ENCODE data around the gene PCSK5.
"Not testable (repeated sequence)": the region's sequence is repeated elsewhere in the genome, so short reads cannot be mapped to it uniquely, and the experiment has no call there.

Gene PCSK5

DNA sequence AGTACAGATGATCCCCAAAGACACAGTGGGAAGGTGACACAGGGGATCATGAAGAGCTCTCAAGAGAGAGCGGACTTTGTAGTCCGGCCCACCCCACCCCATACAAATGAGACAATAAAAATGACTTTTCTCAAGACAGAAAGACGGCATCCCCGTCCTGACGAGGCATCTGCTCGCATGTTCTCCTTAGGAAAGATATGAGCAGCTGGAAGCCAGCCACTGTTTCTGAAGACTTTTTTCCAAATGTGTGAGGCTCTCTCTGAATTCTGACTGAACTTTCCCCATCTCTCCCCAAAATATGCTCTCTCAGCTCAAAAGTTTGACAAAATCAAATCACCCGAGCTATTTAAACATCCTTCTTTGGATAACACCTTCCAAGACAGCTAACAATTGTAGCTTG is 398.6 kb downstream of the PCSK5 start:
- no peak for DNase-seq

DNA sequence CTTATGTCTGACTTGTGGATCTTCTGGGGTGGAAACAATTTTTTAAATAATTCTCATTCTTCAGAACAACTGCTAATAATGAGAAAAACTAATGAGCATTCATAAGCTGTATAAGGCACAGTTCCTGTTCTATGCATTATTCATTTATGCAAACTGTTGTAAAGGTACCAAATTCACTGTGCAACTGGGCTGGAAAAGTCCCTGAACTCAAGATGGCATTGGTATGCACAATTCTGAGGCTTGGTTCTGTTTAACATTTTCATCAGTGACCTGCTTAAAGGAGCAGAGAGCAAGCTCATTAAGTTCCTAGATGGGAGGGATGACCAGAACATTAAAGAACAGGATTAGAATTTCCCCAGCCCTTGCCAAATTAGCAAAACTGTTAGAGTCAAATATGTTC is 399.2 kb downstream of the PCSK5 start:
- DNase-seq = no peak

DNA sequence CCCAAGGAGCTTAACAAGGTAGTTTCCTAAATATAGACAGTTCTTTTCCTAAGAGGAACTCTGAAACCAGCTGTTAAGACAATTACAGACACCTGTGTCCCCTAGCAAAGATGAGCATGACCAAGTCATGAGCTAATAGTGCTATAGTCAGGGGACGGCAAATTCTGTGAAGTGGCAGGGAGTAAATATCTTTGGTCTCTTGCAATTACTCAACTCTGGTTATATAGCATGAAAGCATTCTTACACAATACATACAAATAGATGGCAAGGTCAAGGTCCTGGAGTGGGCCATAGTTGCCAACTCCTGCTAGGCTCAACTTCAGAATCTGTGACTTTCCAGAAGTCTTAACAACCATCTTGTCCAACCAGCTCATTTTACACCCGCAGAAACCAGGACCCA is 400.1 kb downstream of the PCSK5 start:
- DNase-seq = no peak

DNA sequence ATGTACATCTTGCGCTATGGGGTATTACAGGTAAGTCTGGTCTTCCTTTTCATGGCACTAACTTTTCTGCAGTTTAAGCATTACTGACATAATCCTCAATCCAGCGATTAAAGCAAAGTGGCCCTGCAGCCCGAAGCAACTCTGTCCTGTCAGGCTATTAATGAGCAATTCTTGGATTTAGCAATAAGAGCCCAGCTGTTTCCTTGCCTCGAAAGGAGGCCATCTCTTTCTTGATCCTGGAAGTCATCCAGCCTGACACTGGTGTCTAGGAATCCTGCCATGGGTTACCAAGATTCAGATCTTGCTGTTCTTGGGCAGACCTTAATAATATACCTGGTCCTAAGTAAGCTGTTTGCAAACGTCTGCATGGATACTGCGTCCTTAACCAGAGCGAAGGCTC is 401.8 kb downstream of the PCSK5 start:
- no peak for DNase-seq

DNA sequence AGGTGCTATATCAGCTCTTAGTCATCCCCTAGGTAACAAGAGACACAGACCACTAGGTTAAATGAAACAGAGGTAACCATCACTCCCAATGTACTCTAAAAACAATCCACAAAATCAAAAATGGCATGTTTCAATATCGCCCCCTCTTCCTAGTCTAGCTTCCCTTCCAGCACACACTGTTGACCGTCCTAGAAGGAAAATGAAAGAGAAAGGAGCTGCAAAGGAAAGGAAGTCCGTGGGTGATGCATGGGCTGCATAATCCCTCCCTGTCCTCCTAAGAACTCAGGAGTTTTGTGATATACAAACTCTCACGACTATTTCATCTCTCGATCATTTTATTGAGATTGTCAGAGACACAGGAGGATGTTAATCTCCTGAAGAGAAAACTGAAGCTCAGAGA is 402.2 kb downstream of the PCSK5 start:
- no peak for DNase-seq

DNA sequence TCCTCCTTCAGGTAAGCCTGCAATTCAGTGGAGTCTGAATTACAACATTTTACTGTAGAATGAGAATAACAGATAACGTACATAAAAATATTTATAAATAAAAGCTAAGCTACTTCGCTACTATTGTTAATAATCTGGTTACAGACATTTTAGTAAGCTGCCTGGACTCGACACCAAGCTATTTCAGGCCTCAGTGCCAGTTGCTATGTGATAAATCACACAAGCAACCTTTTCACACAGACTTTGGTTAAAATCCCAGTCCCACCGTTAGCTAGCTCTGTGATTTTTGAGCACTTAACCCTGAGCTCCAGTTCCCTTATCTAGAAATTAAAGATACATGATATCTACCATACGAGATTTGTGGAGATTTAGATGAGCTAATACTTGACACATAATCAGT is 403.8 kb downstream of the PCSK5 start:
- no peak for DNase-seq

DNA sequence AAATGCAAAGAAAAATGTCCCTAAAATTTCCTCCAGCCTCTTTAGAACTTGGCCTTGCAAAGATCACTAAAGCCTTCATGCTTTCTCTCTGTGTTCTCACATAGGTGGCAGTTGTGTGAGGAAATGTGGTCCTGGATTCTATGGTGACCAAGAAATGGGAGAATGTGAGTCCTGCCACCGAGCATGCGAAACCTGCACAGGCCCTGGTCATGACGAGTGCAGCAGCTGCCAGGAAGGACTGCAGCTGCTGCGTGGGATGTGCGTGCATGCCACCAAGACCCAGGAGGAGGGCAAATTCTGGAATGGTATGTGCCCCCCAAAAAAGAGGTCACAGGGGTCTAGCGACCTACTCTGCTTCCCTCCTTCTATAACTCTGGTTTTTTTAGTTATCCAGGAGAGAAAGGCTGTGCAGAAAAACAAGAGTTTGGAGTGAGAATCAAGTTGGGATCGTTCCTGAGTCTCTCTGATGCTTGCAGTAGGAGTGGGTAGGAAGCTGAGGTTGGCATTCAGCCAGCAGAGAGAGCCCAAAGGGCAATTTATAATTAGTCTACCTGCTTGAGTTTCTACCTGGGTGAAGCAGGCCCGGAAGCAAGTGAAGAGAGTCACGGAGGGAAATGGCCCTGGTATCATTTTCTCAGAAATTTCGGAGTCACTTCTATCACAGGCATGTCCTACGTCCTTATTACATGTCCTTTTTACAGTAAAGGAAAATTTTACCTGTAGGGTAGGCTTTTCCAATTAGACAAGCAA is 406.3 kb downstream of the PCSK5 start:
- no peak for DNase-seq

DNA sequence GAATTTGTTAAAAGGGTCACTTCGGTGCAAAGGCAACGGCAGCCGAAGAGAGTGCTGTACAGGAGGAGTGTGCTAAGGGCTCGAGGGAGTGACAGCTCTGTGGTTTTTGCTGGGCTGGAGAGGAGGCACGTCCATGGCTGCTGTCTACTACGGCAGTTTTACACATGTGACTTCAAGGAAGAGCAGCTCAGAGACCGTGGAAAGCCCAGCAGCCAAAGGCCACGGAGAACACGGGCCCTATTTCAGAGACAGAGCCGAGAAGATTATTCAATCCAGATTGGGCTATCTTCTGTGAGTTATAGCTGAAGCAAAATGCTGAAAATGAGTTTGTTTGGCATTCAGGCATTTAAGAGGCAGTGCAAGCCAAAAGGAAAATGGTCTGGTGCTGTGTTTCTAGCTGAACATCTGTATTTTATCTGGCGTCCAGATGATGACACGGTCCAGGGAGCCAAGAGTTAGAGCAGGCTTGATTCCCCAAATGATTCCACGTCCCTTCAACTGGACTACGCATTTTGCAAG is 407.3 kb downstream of the PCSK5 start:
- DNase-seq = no peak

DNA sequence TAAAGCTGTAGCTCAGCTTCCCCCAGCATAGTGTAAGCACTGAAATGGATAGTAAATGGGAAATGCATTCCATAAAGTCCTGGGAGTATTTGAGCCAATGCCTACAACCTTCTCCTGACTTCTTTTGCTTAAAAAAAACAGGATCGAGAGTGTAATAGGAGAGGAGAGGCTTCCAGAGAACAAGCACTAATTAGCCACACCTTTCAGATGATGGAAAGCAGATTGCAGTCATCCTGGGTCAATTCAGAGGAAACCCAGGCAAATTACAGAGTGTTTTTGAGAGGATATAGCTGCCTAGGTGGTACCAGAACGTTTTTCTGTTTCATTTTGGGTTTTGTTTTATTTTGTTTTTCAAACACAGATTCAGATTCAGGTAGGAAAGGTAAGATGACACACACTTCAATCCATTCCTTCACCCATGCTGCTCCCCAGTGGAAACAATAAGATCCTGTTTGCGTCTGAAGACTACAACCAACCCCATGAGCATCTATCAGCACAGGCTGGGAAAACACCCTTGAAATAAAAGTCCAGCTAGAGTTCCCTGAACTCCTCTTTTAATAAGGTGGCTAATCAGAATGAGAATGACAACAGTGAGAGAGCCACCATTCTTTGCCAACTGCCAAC is 408.2 kb downstream of the PCSK5 start:
- no peak for DNase-seq

DNA sequence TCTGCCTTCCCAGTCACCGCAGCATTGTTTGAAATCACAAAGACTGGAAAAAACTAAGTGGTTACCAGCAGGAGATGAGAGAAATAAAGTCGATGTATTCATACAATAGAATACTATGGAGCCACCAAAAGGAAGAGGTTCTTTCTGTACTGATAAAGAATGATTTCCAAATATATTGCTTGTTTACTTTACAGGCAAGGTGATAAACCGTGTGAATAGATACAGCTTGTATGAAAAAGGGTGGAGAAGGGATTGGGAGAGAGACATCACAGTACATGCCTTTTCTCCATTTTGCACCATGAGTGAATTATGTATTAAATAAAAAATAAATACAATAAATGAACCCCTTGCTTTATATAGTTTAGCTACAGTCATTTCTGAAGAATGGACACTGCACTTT is 412.1 kb downstream of the PCSK5 start:
- no peak for DNase-seq

DNA sequence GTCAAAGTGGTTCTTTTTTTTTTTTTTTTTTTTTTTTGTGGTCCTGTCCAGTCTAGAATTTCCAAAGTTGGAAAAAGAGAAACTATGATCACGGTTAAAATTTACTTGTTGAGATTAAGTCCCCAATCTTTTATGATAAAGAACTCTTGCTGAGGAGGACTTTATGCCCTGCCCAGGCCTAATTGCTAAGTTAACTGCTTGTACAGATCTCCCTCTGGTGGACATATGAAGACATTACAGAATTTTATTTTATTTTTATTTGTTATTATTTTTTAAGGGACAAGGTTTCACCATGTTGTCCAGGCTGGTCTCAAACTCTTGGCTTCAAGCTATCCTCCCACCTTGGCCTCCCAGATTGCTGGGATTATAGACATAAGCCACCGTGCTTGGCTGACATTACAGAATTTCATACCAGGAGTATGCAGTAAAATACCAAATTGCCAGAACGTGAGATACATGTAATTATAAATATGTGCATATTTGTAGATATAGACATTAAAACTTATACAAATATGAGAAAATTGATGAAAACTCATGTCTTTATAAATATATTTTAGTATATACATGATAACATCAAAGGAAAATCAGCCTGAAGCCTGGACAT is 412.6 kb downstream of the PCSK5 start:
- DNase-seq = no peak

DNA sequence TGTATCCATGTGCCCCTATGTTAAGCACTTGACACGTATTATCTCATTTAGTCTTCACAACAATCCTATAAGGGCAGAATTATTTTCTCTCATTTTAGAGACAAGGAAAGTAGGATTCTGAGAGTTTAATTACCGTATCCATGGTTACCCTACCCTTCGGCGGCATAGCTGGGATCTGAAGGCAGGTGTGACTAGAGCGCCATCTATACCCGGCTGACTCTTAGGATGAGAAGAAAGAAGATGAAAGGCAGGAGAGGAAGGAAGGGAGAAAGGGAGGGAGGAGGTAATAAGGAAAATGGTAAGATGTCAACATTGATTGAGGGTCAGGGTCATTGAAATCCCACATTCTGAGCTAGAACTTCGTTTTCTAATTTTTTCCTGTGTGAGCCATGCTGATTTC is 416.6 kb downstream of the PCSK5 start:
- not testable (repeated sequence) for DNase-seq

DNA sequence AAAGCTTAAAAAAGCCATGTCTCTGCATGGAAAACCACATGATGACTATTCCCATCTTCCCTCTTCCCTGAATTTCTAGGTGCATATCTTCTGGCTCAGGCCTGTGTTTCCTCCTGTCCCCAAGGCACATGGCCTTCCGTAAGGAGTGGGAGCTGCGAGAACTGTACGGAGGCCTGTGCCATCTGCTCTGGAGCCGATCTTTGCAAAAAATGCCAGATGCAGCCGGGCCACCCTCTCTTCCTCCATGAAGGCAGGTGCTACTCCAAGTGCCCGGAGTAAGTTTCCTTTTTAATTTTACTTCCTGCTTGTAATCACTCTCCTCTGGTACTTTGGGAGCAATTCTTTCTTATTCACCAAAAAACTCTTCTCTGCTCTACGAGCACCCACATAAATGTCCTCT is 420.1 kb downstream of the PCSK5 start:
- no peak for DNase-seq

DNA sequence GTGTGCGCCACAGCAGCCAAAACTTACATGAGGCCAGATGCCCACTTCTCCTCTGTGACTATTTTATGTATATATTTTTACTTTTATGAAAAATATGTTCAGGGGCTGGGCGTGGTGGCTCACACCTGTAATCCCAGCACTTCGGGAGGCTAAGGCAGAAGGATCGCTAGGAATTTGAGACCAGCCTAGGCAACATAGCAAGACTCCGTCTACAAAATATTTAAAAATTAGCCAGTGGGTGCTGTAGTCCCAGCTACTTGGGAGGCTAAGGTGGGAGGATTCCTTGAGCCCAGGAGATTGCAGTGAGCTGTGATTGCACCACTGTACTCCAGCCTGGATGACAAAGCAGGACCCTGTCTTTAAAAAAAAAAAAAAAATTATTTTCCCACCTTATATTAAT is 420.5 kb downstream of the PCSK5 start:
- no peak for DNase-seq

DNA sequence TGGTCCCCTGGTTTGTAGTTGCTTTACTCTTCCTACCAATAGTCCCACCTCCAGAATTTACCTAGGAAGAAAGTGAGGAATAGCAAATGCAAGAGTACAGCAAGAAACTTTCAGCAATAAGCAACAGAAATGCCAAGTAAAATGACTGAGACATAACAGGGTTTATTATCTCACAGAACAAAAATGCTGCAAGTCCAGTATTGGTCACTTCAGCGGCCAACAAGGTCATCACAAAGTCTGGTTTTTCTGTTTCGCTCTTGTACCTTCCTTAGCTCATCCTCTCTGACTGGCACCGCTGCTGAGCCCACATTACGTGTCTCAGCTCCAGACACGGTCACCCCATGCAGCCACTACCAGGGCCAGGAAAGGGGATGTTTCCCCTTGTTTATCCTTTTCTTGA is 421.1 kb downstream of the PCSK5 start:
- no peak for DNase-seq

DNA sequence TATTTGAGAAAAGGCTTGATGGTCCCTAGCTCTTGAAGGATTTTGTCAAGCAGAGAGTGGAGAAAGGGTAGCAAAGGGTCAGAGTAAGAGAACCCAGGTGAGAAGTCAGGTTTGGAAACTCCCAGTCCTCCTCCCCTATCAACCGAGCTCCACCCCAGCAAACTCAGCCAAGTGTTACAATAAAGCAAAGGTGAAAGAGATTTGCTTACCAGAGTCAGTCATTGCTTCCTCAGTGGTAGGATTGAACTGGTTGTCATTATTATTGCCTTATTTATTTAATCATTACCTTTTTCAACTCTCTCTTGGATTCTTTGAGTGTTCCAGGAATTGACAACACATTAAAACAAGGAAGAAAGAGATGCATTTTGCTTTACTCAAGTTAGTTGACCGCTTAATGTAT is 423.3 kb downstream of the PCSK5 start:
- no peak for DNase-seq

DNA sequence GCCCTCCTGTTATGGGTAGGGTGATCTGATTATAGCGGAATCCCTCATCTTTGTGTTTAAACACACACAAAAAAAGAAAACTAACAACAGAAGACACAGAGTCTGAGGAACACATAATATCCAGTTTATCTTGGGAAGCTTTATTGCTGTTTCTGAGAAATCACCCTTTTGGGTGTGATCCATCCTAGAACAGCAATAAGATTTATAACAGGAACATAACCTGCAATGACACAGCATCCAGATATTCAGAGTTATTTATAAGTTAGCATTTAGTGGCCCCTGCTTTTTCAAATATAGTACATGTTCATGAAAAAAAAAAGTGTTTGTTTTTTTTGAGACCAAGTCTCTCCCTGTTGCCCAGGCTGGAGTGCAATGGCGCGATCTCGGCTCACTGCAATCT is 423.8 kb downstream of the PCSK5 start:
- no peak for DNase-seq

DNA sequence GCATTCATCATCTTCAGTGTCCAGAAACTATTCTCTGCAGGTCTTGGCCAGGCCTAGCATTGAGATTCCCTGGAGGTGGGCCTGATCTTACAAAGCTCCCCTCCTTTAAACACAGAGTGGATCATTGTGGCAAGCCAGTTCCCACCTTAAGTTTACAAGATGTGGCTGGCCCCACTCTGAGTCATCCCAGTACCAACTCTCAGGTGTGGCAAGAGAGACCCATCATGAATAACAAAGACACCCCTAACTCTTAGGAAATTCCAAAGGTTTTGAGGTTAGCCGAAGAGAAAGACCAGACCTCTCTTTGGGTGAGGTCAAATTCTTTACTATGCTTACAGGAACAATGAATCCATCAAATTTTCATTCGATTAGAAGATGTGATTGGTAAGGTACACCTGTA is 425.6 kb downstream of the PCSK5 start:
- DNase-seq = no peak

DNA sequence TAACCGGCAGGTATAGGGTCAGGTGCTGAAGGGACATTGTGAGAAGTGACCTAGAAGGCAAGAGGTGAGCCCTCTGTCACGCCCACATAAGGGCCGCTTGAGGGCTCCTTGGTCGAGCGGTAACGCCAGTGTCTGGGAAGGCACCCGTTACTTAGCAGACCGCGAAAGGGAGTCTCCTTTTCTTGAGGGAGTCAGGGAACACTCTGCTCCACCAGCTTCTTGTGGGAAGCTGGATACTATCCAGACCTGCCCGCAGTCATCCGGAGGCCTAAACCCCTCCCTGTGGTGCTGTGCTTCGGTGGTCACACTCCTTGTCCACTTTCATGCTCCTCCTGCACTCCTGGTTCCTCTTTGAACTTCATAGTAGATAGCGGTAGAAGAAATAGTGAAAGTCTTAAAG is 429.0 kb downstream of the PCSK5 start:
- DNase-seq = not testable (repeated sequence)

DNA sequence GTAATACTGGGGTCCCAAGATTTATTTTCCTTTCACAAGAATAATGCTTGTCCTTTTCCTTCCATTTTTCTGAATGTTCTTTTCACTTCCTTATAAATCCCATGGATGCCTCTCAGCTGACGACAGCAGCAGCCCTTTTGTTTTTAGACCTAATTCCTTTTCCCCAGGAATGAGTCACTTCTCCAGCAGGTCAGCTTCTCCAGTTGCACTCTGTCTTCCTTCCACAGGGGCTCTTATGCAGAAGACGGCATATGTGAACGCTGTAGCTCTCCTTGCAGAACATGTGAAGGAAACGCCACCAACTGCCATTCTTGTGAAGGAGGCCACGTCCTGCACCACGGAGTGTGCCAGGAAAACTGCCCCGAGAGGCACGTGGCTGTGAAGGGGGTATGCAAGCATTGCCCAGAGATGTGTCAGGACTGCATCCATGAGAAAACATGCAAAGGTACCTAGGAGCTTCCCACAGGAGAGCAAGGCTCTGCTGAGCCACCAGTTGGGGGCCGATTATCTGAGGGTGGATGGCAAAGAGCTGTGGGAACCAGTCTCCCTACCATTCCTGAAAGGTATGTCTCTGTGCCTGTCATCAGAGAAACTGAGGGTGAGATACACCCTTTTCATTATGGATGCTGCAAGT is 430.8 kb downstream of the PCSK5 start:
- DNase-seq = no peak

DNA sequence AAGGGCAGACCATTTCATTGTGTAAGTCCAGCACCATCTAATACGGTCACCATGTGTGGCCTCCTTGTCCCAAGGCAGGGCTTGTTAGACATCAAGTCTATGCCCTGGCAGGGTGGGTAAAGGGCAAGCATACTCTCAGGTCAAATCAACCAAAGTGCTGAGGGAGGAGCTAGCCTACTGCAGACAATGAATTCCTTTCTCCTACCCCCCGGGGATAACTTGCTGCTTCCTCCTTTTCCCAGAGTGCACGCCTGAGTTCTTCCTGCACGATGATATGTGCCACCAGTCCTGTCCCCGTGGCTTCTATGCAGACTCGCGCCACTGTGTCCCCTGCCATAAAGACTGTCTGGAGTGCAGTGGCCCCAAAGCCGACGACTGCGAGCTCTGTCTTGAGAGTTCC is 432.3 kb downstream of the PCSK5 start:
- DNase-seq = no peak

DNA sequence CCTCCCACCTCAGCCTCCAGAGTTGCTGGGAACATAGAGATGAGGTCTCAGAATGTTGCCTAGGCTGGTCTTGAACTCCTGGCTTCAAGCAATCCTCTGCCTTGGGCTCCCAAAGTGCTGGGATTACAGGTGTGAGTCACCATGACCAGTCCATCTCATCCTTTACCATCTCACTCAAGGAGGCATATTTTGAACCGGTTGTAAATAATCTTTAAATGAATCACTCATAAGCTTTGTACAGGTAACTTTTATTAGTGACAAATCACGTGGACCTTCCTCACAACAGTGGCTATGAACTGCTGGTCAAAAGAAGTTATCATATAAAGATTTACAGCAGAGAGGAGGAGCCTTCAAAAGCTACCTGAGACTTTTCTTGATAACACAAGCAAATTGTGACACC is 433.0 kb downstream of the PCSK5 start:
- DNase-seq = no peak

DNA sequence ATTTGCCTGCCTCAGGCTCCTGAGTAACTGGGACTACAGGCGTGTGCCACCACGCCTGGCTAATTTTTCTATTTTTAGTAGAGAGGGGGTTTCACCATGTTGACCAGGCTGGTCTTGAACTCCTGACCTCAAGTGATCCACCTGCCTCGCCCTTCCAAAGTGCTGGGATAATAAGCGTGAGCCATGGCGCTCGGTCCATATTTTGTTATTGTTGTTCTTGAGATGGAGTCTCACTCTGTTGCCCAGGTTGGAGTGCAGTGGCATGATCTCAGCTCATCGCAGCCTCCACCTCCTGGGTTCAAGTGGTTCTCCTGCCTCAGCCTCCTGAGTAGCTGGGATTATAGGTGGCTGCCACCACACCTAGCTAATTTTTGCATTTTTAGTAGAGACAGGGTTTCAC is 433.6 kb downstream of the PCSK5 start:
- not testable (repeated sequence) for DNase-seq

DNA sequence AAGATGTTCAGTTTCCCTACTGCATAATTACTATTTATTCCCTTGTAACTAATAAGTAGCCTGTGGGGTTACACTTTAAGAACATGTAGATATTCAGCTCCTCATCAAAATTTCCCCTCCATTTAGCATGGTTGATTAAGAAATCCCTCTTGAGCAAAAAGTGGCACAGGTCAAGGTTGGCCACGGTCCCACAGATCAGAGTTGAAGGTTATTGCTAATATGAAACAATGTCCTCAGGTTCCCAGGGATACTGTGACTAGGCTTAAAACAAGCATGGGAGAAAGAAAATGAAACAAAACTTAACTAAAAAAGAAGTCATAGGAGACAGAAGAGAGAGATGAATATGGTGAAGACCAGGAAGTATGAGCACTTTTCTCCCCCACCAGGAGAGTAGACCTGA is 439.6 kb downstream of the PCSK5 start:
- DNase-seq = no peak
